ENCODE data around the gene AKT1S1.

DNA sequence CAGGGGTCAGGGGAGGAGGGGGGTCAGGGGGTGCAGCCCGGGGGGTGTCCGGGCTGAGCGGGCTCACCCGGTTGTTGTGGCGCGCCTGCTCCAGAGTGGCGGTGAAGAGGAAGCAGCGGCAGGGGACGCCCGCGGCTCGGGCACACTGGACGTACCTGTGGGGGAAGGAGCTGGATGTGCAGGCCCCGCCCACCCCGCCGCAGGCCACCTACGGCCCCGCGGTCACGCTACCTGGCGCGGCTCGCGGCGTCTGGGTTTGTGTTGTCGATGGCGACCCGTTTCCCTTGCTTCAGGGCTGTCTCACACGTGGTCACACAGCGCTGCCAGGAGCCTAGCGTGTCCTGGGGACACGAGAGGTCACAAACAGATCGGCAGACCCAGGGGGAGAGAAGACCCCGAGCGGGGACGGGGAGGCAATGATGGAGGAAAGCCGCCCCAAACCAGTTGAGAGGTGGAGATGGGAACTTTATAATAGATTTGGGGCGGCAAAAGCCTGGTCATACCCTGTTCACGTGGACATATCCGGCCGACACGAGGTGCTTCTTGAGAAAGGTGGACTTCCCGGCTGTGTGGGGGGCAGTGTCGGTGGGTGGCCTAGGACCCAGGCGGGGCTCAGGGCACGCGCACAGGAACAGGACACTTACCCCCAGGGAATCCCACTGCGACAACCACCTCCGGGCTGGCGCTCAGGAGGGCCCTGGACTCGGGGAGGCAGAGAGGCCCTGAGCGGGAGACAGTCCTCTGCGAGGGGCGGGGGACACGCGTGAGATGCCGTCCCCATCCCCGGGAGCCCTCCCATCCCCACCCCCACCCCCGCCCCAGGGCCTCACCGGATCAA lies 15.4 kb downstream of the AKT1S1 start:
- TF ChIP-seq GATA2 (IDR thresholded peaks at IDR 0.05; ENCODE audit: low read depth, low read length), result no peak
- no peak for TF ChIP-seq GATA3 (IDR thresholded peaks at IDR 0.05; ENCODE audit: low read depth, low read length)
